ENCODE measurements around the gene NMRK2.
A peak's percentile ranks its signal among the peaks of the same experiment; 100 is the strongest.

Gene NMRK2

GRCh38 chr19:3981373-3981735 lies 48.5 kb downstream of the NMRK2 start:
- DNase-seq (ENCODE audit: low read depth in 2 of 3, low spot score in 2 of 3), result no peak

GRCh38 chr19:3981736-3982681 lies 49.1 kb downstream of the NMRK2 start:
- no peak for DNase-seq (ENCODE audit: low read depth in 2 of 3, low spot score in 2 of 3)

GRCh38 chr19:3982701-3983541 lies 50.1 kb downstream of the NMRK2 start:
- DNase-seq (ENCODE audit: low read depth in 2 of 3, low spot score in 2 of 3), result no peak

- DNase-seq (ENCODE audit: low read depth in 2 of 3, low spot score in 2 of 3), result no peak
These were observed 50.7 kb downstream of the NMRK2 start for GRCh38 chr19:3983542-3983914.

- no peak for DNase-seq (ENCODE audit: low read depth in 2 of 3, low spot score in 2 of 3)
These were observed 51.2 kb downstream of the NMRK2 start for GRCh38 chr19:3983936-3984583.

- DNase-seq (ENCODE audit: low read depth in 2 of 3, low spot score in 2 of 3), result no peak
These were observed 51.7 kb downstream of the NMRK2 start for GRCh38 chr19:3984584-3984907.

GRCh38 chr19:3984908-3985642 lies 52.2 kb downstream of the NMRK2 start, which contains the start of gene EEF2:
Gene EEF2, minus strand, starts transcription at chr19:3985463. Its CDS starts 83 bp downstream, at chr19:3985380.
- DNase-seq (ENCODE audit: low read depth in 2 of 3, low spot score in 2 of 3), result peak; percentile 76 to 87 (median 80)

- DNase-seq (ENCODE audit: low read depth in 2 of 3, low spot score in 2 of 3), result no peak
These were observed 52.9 kb downstream of the NMRK2 start for GRCh38 chr19:3985643-3986259.

- DNase-seq (ENCODE audit: low read depth in 2 of 3, low spot score in 2 of 3), result no peak
These were observed 53.6 kb downstream of the NMRK2 start for GRCh38 chr19:3986260-3987041.

- peak in 2 of 3 experiments; percentile 75 to 78 for DNase-seq (ENCODE audit: low read depth in 2 of 3, low spot score in 2 of 3)
These were observed 54.9 kb downstream of the NMRK2 start for GRCh38 chr19:3987619-3988371.

- no peak for DNase-seq (ENCODE audit: low read depth in 2 of 3, low spot score in 2 of 3)
These were observed 57.9 kb downstream of the NMRK2 start for GRCh38 chr19:3990815-3991117.

All from activated CD8-positive, alpha-beta memory T cell treated with anti-CD3 and anti-CD28 coated beads for 48 hours (primary cell).